OCI-LY7 (cell line): ENCODE data around the gene APOBEC3A.

ENCODE experiments used
- CTCF ChIP-seq: fragments of 200-600 bp; sonication (generic); conservative IDR thresholded peaks from 2 replicates; pipeline ENCODE4 v1.5.1; 2014; ENCODE audit warnings: mild to moderate bottlenecking, antibody characterized with exemption, low read length, moderate library complexity, mixed read lengths
- EZH2phosphoT487 ChIP-seq: fragments of 200-600 bp; sonication (generic); IDR thresholded peaks from 2 replicates; pipeline ENCODE4 v1.6.1; 2018; ENCODE audit warnings: low read depth, borderline replicate concordance, mild to moderate bottlenecking, mixed run types, antibody characterized with exemption, low read length, moderate library complexity, mixed read lengths

- TF ChIP-seq CTCF (no peak), EZH2phosphoT487 (no peak)
Measured at GRCh38 chr22:38987171-38987895, 29.9 kb downstream of the APOBEC3A start.
